GM23248 (cell line): ENCODE data around the gene ZC3H11A. TPM values are rescaled to one million over a fixed set of nuclear protein-coding genes. Genes with fewer than 3 reads are reported as not detected.

ENCODE experiments used
- DNase-seq: peaks from one replicate; pipeline ENCODE4 v3.0.0-alpha.2; 2015
- H2AFZ ChIP-seq: fragments of 200-600 bp; sonication (generic); 2 replicates; pipeline ENCODE4 v1.6.1; 2016; ENCODE audit warnings: antibody characterized with exemption
- H3F3A ChIP-seq: fragments of 200-600 bp; sonication (generic); 2 replicates; pipeline ENCODE4 v1.6.1; 2016; ENCODE audit warnings: mild to moderate bottlenecking, antibody characterized with exemption, mixed run types; ENCODE audit not compliant: insufficient read depth
- H3K27ac ChIP-seq: fragments of 200-600 bp; sonication (generic); 2 replicates; pipeline ENCODE4 v1.5.1; 2016; ENCODE audit warnings: mild to moderate bottlenecking
- H3K27me3 ChIP-seq: fragments of 200-600 bp; sonication (generic); replicated peaks from 2 replicates; pipeline ENCODE4 v1.6.1; 2016; ENCODE audit warnings: mild to moderate bottlenecking; ENCODE audit not compliant: insufficient read depth
- H3K36me3 ChIP-seq: fragments of 200-600 bp; sonication (generic); 2 replicates; pipeline ENCODE4 v1.6.1; 2016; ENCODE audit warnings: low read depth, mild to moderate bottlenecking
- H3K4me1 ChIP-seq: fragments of 200-600 bp; sonication (generic); 2 replicates; pipeline ENCODE4 v1.6.1; 2016; ENCODE audit warnings: mild to moderate bottlenecking; ENCODE audit not compliant: insufficient read depth
- H3K4me2 ChIP-seq: fragments of 200-600 bp; sonication (generic); one replicate; pipeline ENCODE4 v1.6.1; 2016; ENCODE audit warnings: mild to moderate bottlenecking; ENCODE audit not compliant: unreplicated experiment
- H3K4me3 ChIP-seq: fragments of 200-600 bp; sonication (generic); 2 replicates; pipeline ENCODE4 v1.5.1; 2016; ENCODE audit warnings: mild to moderate bottlenecking
- H3K79me2 ChIP-seq: fragments of 200-600 bp; sonication (generic); 2 replicates; pipeline ENCODE4 v1.6.1; 2016; ENCODE audit warnings: mild to moderate bottlenecking; ENCODE audit not compliant: insufficient read depth
- H3K9ac ChIP-seq: fragments of 200-600 bp; sonication (generic); 2 replicates; pipeline ENCODE4 v1.6.1; 2016; ENCODE audit warnings: mild to moderate bottlenecking
- H3K9me2 ChIP-seq: fragments of 200-600 bp; sonication (generic); 2 replicates; pipeline ENCODE4 v1.6.1; 2016; ENCODE audit warnings: mixed run types, mild to moderate bottlenecking, moderate library complexity; ENCODE audit not compliant: insufficient read depth
- H3K9me3 ChIP-seq: fragments of 200-600 bp; sonication (generic); one replicate; pipeline ENCODE4 v1.6.1; 2017; ENCODE audit warnings: low read depth
- H4K20me1 ChIP-seq: fragments of 200-600 bp; sonication (generic); 2 replicates; pipeline ENCODE4 v1.6.0; 2016; ENCODE audit not compliant: insufficient read depth
- EZH2 ChIP-seq: fragments of 200-600 bp; sonication (generic); IDR thresholded peaks from 2 replicates; pipeline ENCODE4 v1.6.1; 2018; ENCODE audit warnings: antibody characterized with exemption, mild to moderate bottlenecking; ENCODE audit not compliant: insufficient read depth, poor library complexity, severe bottlenecking
- EZH2phosphoT487 ChIP-seq: fragments of 200-600 bp; sonication (generic); IDR thresholded peaks from 2 replicates; pipeline ENCODE4 v1.6.1; 2018; ENCODE audit warnings: antibody characterized with exemption, moderate library complexity, mild to moderate bottlenecking, low read depth; ENCODE audit not compliant: insufficient read depth
- WGBS, 2 experiments: methylation state at CpG; one replicate each; pipeline ENCODE4 v1.1.6; 2015 to 2017; ENCODE audit warnings: low lambda C conversion rate in 2 of 2, low coverage in 1 of 2; ENCODE audit errors: missing lambda C conversion rate in 2 of 2; 5-methylcytosine and 5-hydroxymethylcytosine counted together
- in situ Hi-C: fragments of 300-500 bp; cut with MboI; formaldehyde crosslinking; loops from 2 replicates; pipeline ENCODE4 v1.15.0; 2020
- polyA plus RNA-seq: library from polyadenylated mRNA; unstranded; fragments of >200 nt; fragmentation: Nextera tagmentation; extraction: Ambion mirVana; gene quantifications from 2 replicates; pipeline ENCODE4 v1.2.1, GENCODE V29; 2016
- total RNA-seq: library from RNA; depleted of rRNA; stranded (reverse); fragments of >200 nt; shearing (Covaris generic); gene quantifications from 2 replicates; pipeline ENCODE4 v1.2.3, GENCODE V29; 2014

The ZC3H11A gene
- total and polyA plus RNA-seq, 2 experiments from 2014 or later: 35.9 to 81.6 TPM

- H3K4me1 ChIP-seq: no peaks in the 10 kb centered on the region
- H3K9ac ChIP-seq: peak overlapping the region; percentile 42; the same call in 1 of the 2 replicates
- H3K4me2 ChIP-seq: peak overlapping the region; percentile 8
- no peaks in the 10 kb centered on the region for H3F3A ChIP-seq
- no peaks in the 10 kb centered on the region for H4K20me1 ChIP-seq
- H3K9me3 ChIP-seq: no peaks in the 10 kb centered on the region
- TF ChIP-seq EZH2phosphoT487 (no peak), EZH2 (no peak)
- in situ Hi-C loops: no loop called here
- WGBS, 2 experiments: 33 to 36% methylated on average over 15 of the region's 15 CpGs
- no peaks in the 10 kb centered on the region for H3K36me3 ChIP-seq
- DNase-seq: peak; percentile 94
- H3K4me3 ChIP-seq: no peak overlapping the region
- no peaks in the 10 kb centered on the region for H3K9me2 ChIP-seq
- H3K27ac ChIP-seq: peak overlapping the region; percentile 39
- H3K27me3 ChIP-seq: no peaks in the 10 kb centered on the region
- peak overlapping the region; percentile 87 for H2AFZ ChIP-seq
- no peaks in the 10 kb centered on the region for H3K79me2 ChIP-seq
Observed at GRCh38 chr1:203769505-203770343, 25.7 kb upstream of the ZC3H11A start.

- Histone ChIP-seq H3K36me3 (no peaks in the 10 kb centered on the region), H3K79me2 (no peaks in the 10 kb centered on the region), H3K27ac (no peak overlapping the region), H3F3A (no peaks in the 10 kb centered on the region), H3K9me3 (no peaks in the 10 kb centered on the region), H3K4me2 (no peak overlapping the region), H3K4me3 (no peak overlapping the region), H3K4me1 (no peaks in the 10 kb centered on the region), H3K9ac (no peak overlapping the region), H3K9me2 (no peaks in the 10 kb centered on the region), H4K20me1 (no peaks in the 10 kb centered on the region), H3K27me3 (no peaks in the 10 kb centered on the region), H2AFZ (peak overlapping the region; percentile 45; the same call in 1 of the 2 replicates)
- in situ Hi-C loops: no loop called here
- peak; percentile 46 for DNase-seq
- TF ChIP-seq EZH2 (no peak), EZH2phosphoT487 (no peak)
- WGBS, 2 experiments: 5 to 18% methylated on average over 7 of the region's 7 CpGs
Observed at GRCh38 chr1:203771901-203772301, 23.5 kb upstream of the ZC3H11A start.

- no peaks in the 10 kb centered on the region for H4K20me1 ChIP-seq
- H3K9ac ChIP-seq: no peak overlapping the region
- H3K4me1 ChIP-seq: no peaks in the 10 kb centered on the region
- H3K27me3 ChIP-seq: no peaks in the 10 kb centered on the region
- H3K27ac ChIP-seq: no peak overlapping the region
- no peak overlapping the region for H2AFZ ChIP-seq
- no peak overlapping the region for H3K4me3 ChIP-seq
- no peaks in the 10 kb centered on the region for H3F3A ChIP-seq
- WGBS, 2 experiments: 93 to 100% methylated on average over 1 of the region's 1 CpG
- no peaks in the 10 kb centered on the region for H3K79me2 ChIP-seq
- DNase-seq: no peak
- H3K9me3 ChIP-seq: no peaks in the 10 kb centered on the region
- no peak overlapping the region for H3K4me2 ChIP-seq
- H3K36me3 ChIP-seq: no peaks in the 10 kb centered on the region
- in situ Hi-C loops: no loop called here
- H3K9me2 ChIP-seq: no peaks in the 10 kb centered on the region
- TF ChIP-seq EZH2 (no peak), EZH2phosphoT487 (no peak)
Observed at GRCh38 chr1:203772836-203773235, 22.6 kb upstream of the ZC3H11A start.

GRCh38 chr1:203776636-203777035 lies 18.8 kb upstream of the ZC3H11A start:
- Histone ChIP-seq H3K4me2 (no peak overlapping the region), H3K79me2 (no peaks in the 10 kb centered on the region), H3K36me3 (no peaks in the 10 kb centered on the region), H3K4me3 (no peak overlapping the region), H3K9ac (no peak overlapping the region), H3K4me1 (no peaks in the 10 kb centered on the region), H3K9me3 (no peaks in the 10 kb centered on the region), H3F3A (no peaks in the 10 kb centered on the region), H3K27me3 (no peaks in the 10 kb centered on the region), H3K9me2 (no peaks in the 10 kb centered on the region), H3K27ac (no peak overlapping the region), H2AFZ (no peak overlapping the region), H4K20me1 (no peaks in the 10 kb centered on the region)
- in situ Hi-C loops: no loop called here
- TF ChIP-seq EZH2 (no peak), EZH2phosphoT487 (no peak)
- WGBS, 2 experiments: 54 to 57% methylated on average over 4 of the region's 4 CpGs
- no peak for DNase-seq
